Activated CD4-positive, alpha-beta memory T cell treated with anti-CD3 and anti-CD28 coated beads for 36 hours (primary cell): Measurements from ENCODE around the gene SDE2. TPM values are rescaled to one million over a fixed set of nuclear protein-coding genes. Genes with fewer than 3 reads are reported as not detected.
"Not testable (repeated sequence)": the region's sequence is repeated elsewhere in the genome, so short reads cannot be mapped to it uniquely, and the experiment has no call there.

Experiments
- CTCF ChIA-PET: fragments of 350-600 bp; sonication (Branson Sonifier 250); formaldehyde crosslinking; loops from one replicate; lab custom pipeline; 2021; ENCODE audit warnings: antibody characterized with exemption, inconsistent platforms; lab: Charles Lee
- POLR2A ChIA-PET: fragments of 350-600 bp; sonication (Branson Sonifier 250); formaldehyde crosslinking; loops from one replicate; lab custom pipeline; 2021; ENCODE audit warnings: antibody characterized with exemption; lab: Charles Lee
- DNase-seq: peaks from one replicate; pipeline ENCODE4 v3.0.0-alpha.2; 2020
- H3K27ac Mint-ChIP-seq: one replicate; pipeline ENCODE4 v1.8.0; 2021; ENCODE audit warnings: mixed read lengths
- H3K27me3 Mint-ChIP-seq: one replicate; pipeline ENCODE4 v1.8.0; 2021; ENCODE audit warnings: mixed read lengths
- H3K36me3 Mint-ChIP-seq: one replicate; pipeline ENCODE4 v1.8.0; 2021; ENCODE audit warnings: mixed read lengths
- H3K4me1 Mint-ChIP-seq: one replicate; pipeline ENCODE4 v1.8.0; 2021; ENCODE audit warnings: low read depth, mixed read lengths
- H3K4me3 Mint-ChIP-seq: one replicate; pipeline ENCODE4 v1.8.0; 2021; ENCODE audit warnings: mild to moderate bottlenecking, mixed read lengths
- H3K9me3 Mint-ChIP-seq: one replicate; pipeline ENCODE4 v1.8.0; 2021; ENCODE audit warnings: mixed read lengths
- intact Hi-C: fragments of 100-400 bp; cut with micrococcal nuclease; formaldehyde crosslinking; loops from one replicate; pipeline ENCODE4 v1.15.1; 2023
- total RNA-seq, 2 experiments: library from RNA; stranded (reverse); gene quantifications; one replicate each; pipeline ENCODE4 v1.2.3, GENCODE V29; 2021

SDE2 gene
- total RNA-seq, 2 experiments from 2014 or later, result 18.0 to 18.2 TPM

- Mint-ChIP-seq H3K36me3 (no peaks in the 10 kb centered on the region), H3K9me3 (no peaks in the 10 kb centered on the region), H3K27me3 (peaks cover 3% of the 10 kb centered on the region), H3K27ac (no peak overlapping the region), H3K4me3 (no peak overlapping the region), H3K4me1 (peaks cover 7% of the 10 kb centered on the region)
- intact Hi-C loops, result no loop called here
- ChIA-PET CTCF (no interaction called here), POLR2A (interaction anchor here (0.6 kb wide), 1 partner anchor 256 kb away, joined by 3 read pairs; no protein-coding TSS in a partner anchor)
- DNase-seq, result no peak
Measured at GRCh38 chr1:225940385-225941151, 58.6 kb downstream of the SDE2 start.

GRCh38 chr1:225939939-225940310, 59.2 kb downstream of the SDE2 start:
- CTCF ChIA-PET, POLR2A ChIA-PET, DNase-seq, H3K27me3 Mint-ChIP-seq, H3K27ac Mint-ChIP-seq, H3K4me3 Mint-ChIP-seq, H3K9me3 Mint-ChIP-seq, intact Hi-C loops, H3K36me3 Mint-ChIP-seq, H3K4me1 Mint-ChIP-seq: not testable (repeated sequence)

GRCh38 chr1:225939097-225939938, 59.8 kb downstream of the SDE2 start:
- CTCF ChIA-PET, DNase-seq, intact Hi-C loops, H3K36me3 Mint-ChIP-seq, H3K27ac Mint-ChIP-seq, H3K9me3 Mint-ChIP-seq, H3K4me1 Mint-ChIP-seq, H3K4me3 Mint-ChIP-seq, H3K27me3 Mint-ChIP-seq, POLR2A ChIA-PET: not testable (repeated sequence)

GRCh38 chr1:225937048-225937968, 61.8 kb downstream of the SDE2 start:
- ChIA-PET CTCF (interaction anchor here (0.6 to 1.2 kb wide), 2 partner anchors 26 to 389 kb away, joined by 3 to 6 read pairs; no protein-coding TSS in a partner anchor), POLR2A (no interaction called here)
- Mint-ChIP-seq H3K9me3 (no peaks in the 10 kb centered on the region), H3K27ac (no peak overlapping the region), H3K4me1 (no peaks in the 10 kb centered on the region), H3K27me3 (peaks cover 3% of the 10 kb centered on the region), H3K4me3 (no peak overlapping the region), H3K36me3 (no peaks in the 10 kb centered on the region)
- intact Hi-C loops, result no loop called here
- no peak for DNase-seq

- no peaks in the 10 kb centered on the region for H3K36me3 Mint-ChIP-seq
- no peak overlapping the region for H3K27ac Mint-ChIP-seq
- DNase-seq, result no peak
- H3K4me1 Mint-ChIP-seq, result no peaks in the 10 kb centered on the region
- CTCF ChIA-PET, result no interaction called here
- POLR2A ChIA-PET, result no interaction called here
- peaks cover 3% of the 10 kb centered on the region for H3K27me3 Mint-ChIP-seq
- no peaks in the 10 kb centered on the region for H3K9me3 Mint-ChIP-seq
- no peak overlapping the region for H3K4me3 Mint-ChIP-seq
- intact Hi-C loops, result no loop called here
Measured at GRCh38 chr1:225936523-225936922, 62.6 kb downstream of the SDE2 start.

GRCh38 chr1:225936086-225936485, 63.1 kb downstream of the SDE2 start:
- CTCF ChIA-PET, H3K4me3 Mint-ChIP-seq, H3K9me3 Mint-ChIP-seq, POLR2A ChIA-PET, H3K36me3 Mint-ChIP-seq, H3K4me1 Mint-ChIP-seq, H3K27me3 Mint-ChIP-seq, intact Hi-C loops, H3K27ac Mint-ChIP-seq, DNase-seq: not testable (repeated sequence)

GRCh38 chr1:225934711-225935110, 64.4 kb downstream of the SDE2 start:
- H3K9me3 Mint-ChIP-seq, result no peaks in the 10 kb centered on the region
- intact Hi-C loops, result no loop called here
- POLR2A ChIA-PET, result no interaction called here
- CTCF ChIA-PET, result interaction anchor here (1.1 kb wide), 1 partner anchor 8 kb away, joined by 4 read pairs; no protein-coding TSS in a partner anchor
- DNase-seq, result no peak
- no peaks in the 10 kb centered on the region for H3K36me3 Mint-ChIP-seq
- no peak overlapping the region for H3K4me3 Mint-ChIP-seq
- H3K27me3 Mint-ChIP-seq, result no peaks in the 10 kb centered on the region
- no peak overlapping the region for H3K27ac Mint-ChIP-seq
- no peaks in the 10 kb centered on the region for H3K4me1 Mint-ChIP-seq

- ChIA-PET POLR2A (no interaction called here), CTCF (interaction anchor here (1.0 to 3.0 kb wide), 3 partner anchors 21 to 42 kb away, joined by 3 to 14 read pairs (median 4); no protein-coding TSS in a partner anchor)
- intact Hi-C loops, result no loop called here
- Mint-ChIP-seq H3K27me3 (no peaks in the 10 kb centered on the region), H3K9me3 (no peaks in the 10 kb centered on the region), H3K27ac (no peak overlapping the region), H3K36me3 (no peaks in the 10 kb centered on the region), H3K4me1 (peaks cover 5% of the 10 kb centered on the region), H3K4me3 (no peak overlapping the region)
- DNase-seq, result no peak
Measured at GRCh38 chr1:225933072-225933471, 66.1 kb downstream of the SDE2 start.

Other genes starting within 250 kb of the SDE2 start
- 100 to 1,000 TPM; 294 to 314 TPM for gene SRP9, start 221.5 kb downstream of the SDE2 start, total RNA-seq
- gene EPHX1, start 189.2 kb downstream of the SDE2 start, total RNA-seq, result 1 to 10 TPM; 2.6 to 2.8 TPM
- 10 to 100 TPM; 52.2 to 59.1 TPM for gene TMEM63A, start 117.0 kb downstream of the SDE2 start, total RNA-seq
- under 1 TPM in 1 of 2 experiments, not detected in 1; 0.19 TPM for gene LEFTY1, start 110.2 kb downstream of the SDE2 start, total RNA-seq
- gene PYCR2, start 75.1 kb downstream of the SDE2 start, total RNA-seq, result 100 to 1,000 TPM; 127 TPM
- not detected for gene LEFTY2, start 58.1 kb downstream of the SDE2 start, total RNA-seq
- gene H3-3A, start 63.4 kb upstream of the SDE2 start, total RNA-seq, result 100 to 1,000 TPM; 317 to 320 TPM
- 10 to 100 TPM; 18.7 to 20.7 TPM for gene ACBD3, start 187.4 kb upstream of the SDE2 start, total RNA-seq
- not detected for gene MIXL1, start 224.3 kb upstream of the SDE2 start, total RNA-seq